ENCODE data around the gene SEPTIN5. TPM values are rescaled to one million over a fixed set of nuclear protein-coding genes. Genes with fewer than 3 reads are reported as not detected.
"Not testable (repeated sequence)": the region's sequence is repeated elsewhere in the genome, so short reads cannot be mapped to it uniquely, and the experiment has no call there.

The SEPTIN5 gene
- total RNA-seq, 1 experiment from 2014 or later = 2.0 TPM

DNA sequence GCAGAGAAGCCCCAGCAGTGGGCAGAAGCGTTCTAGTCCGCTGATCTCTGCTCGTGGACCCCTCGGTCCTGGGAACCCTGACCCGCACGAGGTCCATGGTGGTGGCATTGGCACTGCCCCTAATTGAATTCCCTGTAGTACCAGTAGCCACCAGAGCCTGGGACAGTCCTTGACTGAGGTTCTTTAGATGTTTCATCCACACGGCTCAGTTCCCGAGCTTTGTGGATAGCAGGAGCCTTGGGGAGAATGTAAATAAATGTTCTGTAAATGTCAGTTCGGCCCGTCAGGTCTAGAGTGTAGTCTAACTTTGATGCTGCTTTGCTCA is 39.4 kb upstream of the SEPTIN5 start:
- Histone ChIP-seq H3K79me2 (ENCODE audit: low read depth) (no peaks in the 10 kb centered on the region), H3K36me3 (ENCODE audit: low read depth) (no peaks in the 10 kb centered on the region), H3K4me3 (no peak overlapping the region), H3K9me3 (ENCODE audit: insufficient read depth, low read depth) (no peaks in the 10 kb centered on the region), H3K27ac (no peak overlapping the region), H3K4me1 (replicated peaks; ENCODE audit: insufficient read depth) (no peaks in the 10 kb centered on the region), H3K27me3 (ENCODE audit: insufficient read depth, low read depth) (no peaks in the 10 kb centered on the region), H2AFZ (no peak overlapping the region), H3K9me2 (ENCODE audit: insufficient read depth) (no peaks in the 10 kb centered on the region), H3F3A (ENCODE audit: insufficient read depth, low read depth) (no peaks in the 10 kb centered on the region), H3K4me2 (no peak overlapping the region), H4K20me1 (ENCODE audit: insufficient read depth) (no peaks in the 10 kb centered on the region)
- POLR2A ChIA-PET (ENCODE audit: unreplicated experiment) = no interaction called here
- CTCF ChIA-PET = no interaction called here
- DNase-seq = no peak
- no peak for TF ChIP-seq EZH2 (IDR thresholded peaks at IDR 0.05; ENCODE audit: low read depth)
- TF ChIP-seq CTCF (conservative IDR thresholded peaks at IDR 0.05) = no peak
- no TSS peak for BruUV-seq (replicated peaks)
- intact Hi-C loops (cut with micrococcal nuclease; ENCODE audit: unreplicated experiment) = loop anchor here (5.0 kb wide), 1 partner anchor 42 kb away; no protein-coding TSS in a partner anchor

DNA sequence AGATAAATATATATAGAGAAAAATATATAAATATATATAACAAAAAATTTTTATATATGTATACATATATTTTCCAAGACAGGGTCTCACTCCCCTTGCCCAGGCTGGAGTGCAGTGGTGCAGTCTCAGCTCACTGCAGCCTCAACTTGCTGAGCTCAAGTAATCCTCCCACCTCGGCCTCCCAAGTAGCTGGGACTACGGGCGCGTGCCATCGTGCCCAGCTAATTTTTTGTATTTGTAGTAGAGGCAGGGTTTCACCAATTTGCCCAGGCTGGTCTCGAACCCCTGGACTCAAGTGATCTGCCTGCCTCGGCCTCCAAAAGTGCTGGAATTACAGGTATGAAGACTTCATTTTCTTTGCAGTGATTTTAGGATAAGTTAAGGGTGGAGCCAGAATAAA is 38.9 kb upstream of the SEPTIN5 start:
- H3K27me3 ChIP-seq (ENCODE audit: insufficient read depth, low read depth) = no peaks in the 10 kb centered on the region
- ChIA-PET POLR2A (ENCODE audit: unreplicated experiment) (no interaction called here), CTCF (no interaction called here)
- intact Hi-C loops (cut with micrococcal nuclease; ENCODE audit: unreplicated experiment) = loop anchor here (5.0 kb wide), 1 partner anchor 42 kb away; no protein-coding TSS in a partner anchor
- DNase-seq = no peak
- H3K4me3 ChIP-seq = no peak overlapping the region
- no TSS peak for BruUV-seq (replicated peaks)
- no peaks in the 10 kb centered on the region for H3K79me2 ChIP-seq (ENCODE audit: low read depth)
- no peak overlapping the region for H3K4me2 ChIP-seq
- no peaks in the 10 kb centered on the region for H3K9me3 ChIP-seq (ENCODE audit: insufficient read depth, low read depth)
- H3K27ac ChIP-seq = no peak overlapping the region
- TF ChIP-seq CTCF (conservative IDR thresholded peaks at IDR 0.05) = no peak
- TF ChIP-seq EZH2 (IDR thresholded peaks at IDR 0.05; ENCODE audit: low read depth) = no peak
- H3K9me2 ChIP-seq (ENCODE audit: insufficient read depth) = no peaks in the 10 kb centered on the region
- H3F3A ChIP-seq (ENCODE audit: insufficient read depth, low read depth) = no peaks in the 10 kb centered on the region
- H4K20me1 ChIP-seq (ENCODE audit: insufficient read depth) = no peaks in the 10 kb centered on the region
- no peak overlapping the region for H2AFZ ChIP-seq
- H3K4me1 ChIP-seq (replicated peaks; ENCODE audit: insufficient read depth) = no peaks in the 10 kb centered on the region
- no peaks in the 10 kb centered on the region for H3K36me3 ChIP-seq (ENCODE audit: low read depth)

- H3K79me2 ChIP-seq (ENCODE audit: low read depth); DNase-seq; H3K36me3 ChIP-seq (ENCODE audit: low read depth); BruUV-seq (replicated peaks); H3K4me1 ChIP-seq (replicated peaks; ENCODE audit: insufficient read depth); H3K27ac ChIP-seq; H3K9me2 ChIP-seq (ENCODE audit: insufficient read depth); H3K9me3 ChIP-seq (ENCODE audit: insufficient read depth, low read depth); H3K27me3 ChIP-seq (ENCODE audit: insufficient read depth, low read depth); H4K20me1 ChIP-seq (ENCODE audit: insufficient read depth); H3F3A ChIP-seq (ENCODE audit: insufficient read depth, low read depth); H2AFZ ChIP-seq; CTCF ChIA-PET; H3K4me2 ChIP-seq; POLR2A ChIA-PET (ENCODE audit: unreplicated experiment); H3K4me3 ChIP-seq: not testable (repeated sequence)
- intact Hi-C loops (cut with micrococcal nuclease; ENCODE audit: unreplicated experiment) = loop anchor here (5.0 kb wide), 1 partner anchor 41 kb away; no protein-coding TSS in a partner anchor
Measured at GRCh38 chr22:19676437-19676836, 37.9 kb upstream of the SEPTIN5 start.

- no TSS peak for BruUV-seq (replicated peaks)
- ChIA-PET POLR2A (ENCODE audit: unreplicated experiment) (interaction anchor here (0.6 kb wide), 1 partner anchor 27 kb away, joined by 3 read pairs; no protein-coding TSS in a partner anchor), CTCF (no interaction called here)
Measured at GRCh38 chr22:19678949-19679521, 35.3 kb upstream of the SEPTIN5 start.

More at GRCh38 chr22:19678949-19679521, 35.3 kb upstream of the SEPTIN5 start:
- Histone ChIP-seq H3K4me3 (no peak overlapping the region), H3K27ac (no peak overlapping the region), H3K79me2 (ENCODE audit: low read depth) (no peaks in the 10 kb centered on the region), H3K4me2 (no peak overlapping the region), H3K9me2 (ENCODE audit: insufficient read depth) (no peaks in the 10 kb centered on the region), H3K36me3 (ENCODE audit: low read depth) (no peaks in the 10 kb centered on the region), H2AFZ (no peak overlapping the region), H3F3A (ENCODE audit: insufficient read depth, low read depth) (no peaks in the 10 kb centered on the region), H3K27me3 (ENCODE audit: insufficient read depth, low read depth) (no peaks in the 10 kb centered on the region), H3K9me3 (ENCODE audit: insufficient read depth, low read depth) (no peaks in the 10 kb centered on the region), H3K4me1 (replicated peaks; ENCODE audit: insufficient read depth) (no peaks in the 10 kb centered on the region; the same call in 1 of the 2 replicates), H4K20me1 (ENCODE audit: insufficient read depth) (no peaks in the 10 kb centered on the region)
- no peak for TF ChIP-seq EZH2 (IDR thresholded peaks at IDR 0.05; ENCODE audit: low read depth)
- TF ChIP-seq CTCF (conservative IDR thresholded peaks at IDR 0.05) = no peak
- no peak for DNase-seq
- intact Hi-C loops (cut with micrococcal nuclease; ENCODE audit: unreplicated experiment) = loop anchor here (5.0 kb wide), 1 partner anchor 38 kb away; no protein-coding TSS in a partner anchor

All from PC-9 (cell line).